ENCODE results near the gene TET1. TPM values are rescaled to one million over a fixed set of nuclear protein-coding genes. Genes with fewer than 3 reads are reported as not detected.

TET1 gene
- total and polyA plus RNA-seq, 2 of the 13 experiments (the other 11 are each of a cell fraction or from before 2014, with no cell fraction given) = 6.9 to 7.3 TPM

DNA sequence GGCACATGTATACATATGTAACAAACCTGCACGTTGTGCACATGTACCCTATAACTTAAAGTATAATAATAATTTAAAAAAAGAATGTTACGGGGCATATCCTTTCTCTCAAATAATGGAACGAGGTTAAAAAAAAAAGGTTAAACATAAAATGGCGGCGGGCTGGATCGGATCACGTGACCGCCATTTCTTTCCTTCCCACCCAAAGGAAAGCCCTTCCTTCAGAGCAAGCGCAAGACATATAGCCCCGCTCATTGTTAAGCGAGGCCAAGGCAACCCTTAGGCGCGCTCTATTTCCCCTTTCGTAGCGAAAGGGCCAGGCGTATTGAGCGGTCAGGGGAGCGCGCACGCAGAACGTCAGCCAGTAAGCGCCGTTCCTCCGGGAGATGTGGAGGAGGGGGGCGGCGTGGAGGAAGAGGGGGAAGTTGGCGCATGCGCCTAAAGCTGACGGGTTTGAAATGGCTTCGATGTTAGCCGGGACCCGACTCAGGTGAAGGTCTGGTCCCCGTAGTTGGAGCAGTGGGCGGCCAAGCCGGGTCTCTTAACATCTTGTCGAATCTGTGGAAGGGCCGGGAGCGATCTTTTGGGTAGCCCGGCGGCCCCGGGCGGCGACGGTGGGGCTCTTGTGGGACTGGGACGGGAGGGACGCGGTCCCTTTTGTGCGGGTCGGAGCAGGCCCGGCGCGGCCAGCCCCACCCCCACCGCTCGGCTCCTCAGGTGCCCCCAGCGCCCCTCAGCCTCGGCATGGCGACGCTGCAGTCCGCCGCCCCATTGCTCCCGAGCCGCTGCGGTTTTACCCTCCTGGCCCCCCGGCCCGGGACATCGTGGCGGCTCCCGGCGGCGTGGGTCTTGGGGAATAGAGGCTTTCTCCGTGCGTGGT, 160.9 kb downstream of the TET1 start, which contains the start of gene CCAR1 (continued):
- 0 out of 2 replicates have a peak, but pooled peaks have one; percentile 75 for TF ChIP-seq ZNF101 (CRISPR knock-in tag; IDR thresholded peaks at IDR 0.05; ENCODE audit: borderline replicate concordance, low read depth)
- TF ChIP-seq, protein P1, sequence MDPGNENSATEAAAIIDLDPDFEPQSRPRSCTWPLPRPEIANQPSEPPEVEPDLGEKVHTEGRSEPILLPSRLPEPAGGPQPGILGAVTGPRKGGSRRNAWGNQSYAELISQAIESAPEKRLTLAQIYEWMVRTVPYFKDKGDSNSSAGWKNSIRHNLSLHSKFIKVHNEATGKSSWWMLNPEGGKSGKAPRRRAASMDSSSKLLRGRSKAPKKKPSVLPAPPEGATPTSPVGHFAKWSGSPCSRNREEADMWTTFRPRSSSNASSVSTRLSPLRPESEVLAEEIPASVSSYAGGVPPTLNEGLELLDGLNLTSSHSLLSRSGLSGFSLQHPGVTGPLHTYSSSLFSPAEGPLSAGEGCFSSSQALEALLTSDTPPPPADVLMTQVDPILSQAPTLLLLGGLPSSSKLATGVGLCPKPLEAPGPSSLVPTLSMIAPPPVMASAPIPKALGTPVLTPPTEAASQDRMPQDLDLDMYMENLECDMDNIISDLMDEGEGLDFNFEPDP (CRISPR knock-in tag; conservative IDR thresholded peaks at IDR 0.05) = no peak
- TF ChIP-seq JDP2 (CRISPR knock-in tag; IDR thresholded peaks at IDR 0.05; ENCODE audit: borderline replicate concordance) = no peak
- TF ChIP-seq, protein P2, sequence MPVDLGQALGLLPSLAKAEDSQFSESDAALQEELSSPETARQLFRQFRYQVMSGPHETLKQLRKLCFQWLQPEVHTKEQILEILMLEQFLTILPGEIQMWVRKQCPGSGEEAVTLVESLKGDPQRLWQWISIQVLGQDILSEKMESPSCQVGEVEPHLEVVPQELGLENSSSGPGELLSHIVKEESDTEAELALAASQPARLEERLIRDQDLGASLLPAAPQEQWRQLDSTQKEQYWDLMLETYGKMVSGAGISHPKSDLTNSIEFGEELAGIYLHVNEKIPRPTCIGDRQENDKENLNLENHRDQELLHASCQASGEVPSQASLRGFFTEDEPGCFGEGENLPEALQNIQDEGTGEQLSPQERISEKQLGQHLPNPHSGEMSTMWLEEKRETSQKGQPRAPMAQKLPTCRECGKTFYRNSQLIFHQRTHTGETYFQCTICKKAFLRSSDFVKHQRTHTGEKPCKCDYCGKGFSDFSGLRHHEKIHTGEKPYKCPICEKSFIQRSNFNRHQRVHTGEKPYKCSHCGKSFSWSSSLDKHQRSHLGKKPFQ (CRISPR knock-in tag; IDR thresholded peaks at IDR 0.05; ENCODE audit: insufficient replicate concordance) = no peak
- no peak; the same call in 1 of the 2 replicates for TF ChIP-seq MED13 (CRISPR knock-in tag; IDR thresholded peaks at IDR 0.05)
- no peak for TF ChIP-seq KDM1A (CRISPR knock-in tag; IDR thresholded peaks at IDR 0.05)
- TF ChIP-seq, protein P3, sequence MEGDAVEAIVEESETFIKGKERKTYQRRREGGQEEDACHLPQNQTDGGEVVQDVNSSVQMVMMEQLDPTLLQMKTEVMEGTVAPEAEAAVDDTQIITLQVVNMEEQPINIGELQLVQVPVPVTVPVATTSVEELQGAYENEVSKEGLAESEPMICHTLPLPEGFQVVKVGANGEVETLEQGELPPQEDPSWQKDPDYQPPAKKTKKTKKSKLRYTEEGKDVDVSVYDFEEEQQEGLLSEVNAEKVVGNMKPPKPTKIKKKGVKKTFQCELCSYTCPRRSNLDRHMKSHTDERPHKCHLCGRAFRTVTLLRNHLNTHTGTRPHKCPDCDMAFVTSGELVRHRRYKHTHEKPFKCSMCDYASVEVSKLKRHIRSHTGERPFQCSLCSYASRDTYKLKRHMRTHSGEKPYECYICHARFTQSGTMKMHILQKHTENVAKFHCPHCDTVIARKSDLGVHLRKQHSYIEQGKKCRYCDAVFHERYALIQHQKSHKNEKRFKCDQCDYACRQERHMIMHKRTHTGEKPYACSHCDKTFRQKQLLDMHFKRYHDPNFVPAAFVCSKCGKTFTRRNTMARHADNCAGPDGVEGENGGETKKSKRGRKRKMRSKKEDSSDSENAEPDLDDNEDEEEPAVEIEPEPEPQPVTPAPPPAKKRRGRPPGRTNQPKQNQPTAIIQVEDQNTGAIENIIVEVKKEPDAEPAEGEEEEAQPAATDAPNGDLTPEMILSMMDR (CRISPR knock-in tag; IDR thresholded peaks at IDR 0.05) = no peak
- TF ChIP-seq, protein P4, sequence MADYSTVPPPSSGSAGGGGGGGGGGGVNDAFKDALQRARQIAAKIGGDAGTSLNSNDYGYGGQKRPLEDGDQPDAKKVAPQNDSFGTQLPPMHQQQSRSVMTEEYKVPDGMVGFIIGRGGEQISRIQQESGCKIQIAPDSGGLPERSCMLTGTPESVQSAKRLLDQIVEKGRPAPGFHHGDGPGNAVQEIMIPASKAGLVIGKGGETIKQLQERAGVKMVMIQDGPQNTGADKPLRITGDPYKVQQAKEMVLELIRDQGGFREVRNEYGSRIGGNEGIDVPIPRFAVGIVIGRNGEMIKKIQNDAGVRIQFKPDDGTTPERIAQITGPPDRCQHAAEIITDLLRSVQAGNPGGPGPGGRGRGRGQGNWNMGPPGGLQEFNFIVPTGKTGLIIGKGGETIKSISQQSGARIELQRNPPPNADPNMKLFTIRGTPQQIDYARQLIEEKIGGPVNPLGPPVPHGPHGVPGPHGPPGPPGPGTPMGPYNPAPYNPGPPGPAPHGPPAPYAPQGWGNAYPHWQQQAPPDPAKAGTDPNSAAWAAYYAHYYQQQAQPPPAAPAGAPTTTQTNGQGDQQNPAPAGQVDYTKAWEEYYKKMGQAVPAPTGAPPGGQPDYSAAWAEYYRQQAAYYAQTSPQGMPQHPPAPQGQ (CRISPR knock-in tag; IDR thresholded peaks at IDR 0.05; ENCODE audit: borderline replicate concordance) = no peak
- no peak for TF ChIP-seq MLLT10 (CRISPR knock-in tag; IDR thresholded peaks at IDR 0.05)
- TF ChIP-seq, protein P5, sequence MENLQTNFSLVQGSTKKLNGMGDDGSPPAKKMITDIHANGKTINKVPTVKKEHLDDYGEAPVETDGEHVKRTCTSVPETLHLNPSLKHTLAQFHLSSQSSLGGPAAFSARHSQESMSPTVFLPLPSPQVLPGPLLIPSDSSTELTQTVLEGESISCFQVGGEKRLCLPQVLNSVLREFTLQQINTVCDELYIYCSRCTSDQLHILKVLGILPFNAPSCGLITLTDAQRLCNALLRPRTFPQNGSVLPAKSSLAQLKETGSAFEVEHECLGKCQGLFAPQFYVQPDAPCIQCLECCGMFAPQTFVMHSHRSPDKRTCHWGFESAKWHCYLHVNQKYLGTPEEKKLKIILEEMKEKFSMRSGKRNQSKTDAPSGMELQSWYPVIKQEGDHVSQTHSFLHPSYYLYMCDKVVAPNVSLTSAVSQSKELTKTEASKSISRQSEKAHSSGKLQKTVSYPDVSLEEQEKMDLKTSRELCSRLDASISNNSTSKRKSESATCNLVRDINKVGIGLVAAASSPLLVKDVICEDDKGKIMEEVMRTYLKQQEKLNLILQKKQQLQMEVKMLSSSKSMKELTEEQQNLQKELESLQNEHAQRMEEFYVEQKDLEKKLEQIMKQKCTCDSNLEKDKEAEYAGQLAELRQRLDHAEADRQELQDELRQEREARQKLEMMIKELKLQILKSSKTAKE (CRISPR knock-in tag; IDR thresholded peaks at IDR 0.05; ENCODE audit: borderline replicate concordance) = no peak
- TF ChIP-seq SMAD1 (CRISPR knock-in tag; IDR thresholded peaks at IDR 0.05; ENCODE audit: borderline replicate concordance, low read depth) = no peak
- no peak for TF ChIP-seq EED (CRISPR knock-in tag; IDR thresholded peaks at IDR 0.05)
- TF ChIP-seq ZNF326 (CRISPR knock-in tag; IDR thresholded peaks at IDR 0.05; ENCODE audit: borderline replicate concordance) = no peak
- TF ChIP-seq, protein P6, sequence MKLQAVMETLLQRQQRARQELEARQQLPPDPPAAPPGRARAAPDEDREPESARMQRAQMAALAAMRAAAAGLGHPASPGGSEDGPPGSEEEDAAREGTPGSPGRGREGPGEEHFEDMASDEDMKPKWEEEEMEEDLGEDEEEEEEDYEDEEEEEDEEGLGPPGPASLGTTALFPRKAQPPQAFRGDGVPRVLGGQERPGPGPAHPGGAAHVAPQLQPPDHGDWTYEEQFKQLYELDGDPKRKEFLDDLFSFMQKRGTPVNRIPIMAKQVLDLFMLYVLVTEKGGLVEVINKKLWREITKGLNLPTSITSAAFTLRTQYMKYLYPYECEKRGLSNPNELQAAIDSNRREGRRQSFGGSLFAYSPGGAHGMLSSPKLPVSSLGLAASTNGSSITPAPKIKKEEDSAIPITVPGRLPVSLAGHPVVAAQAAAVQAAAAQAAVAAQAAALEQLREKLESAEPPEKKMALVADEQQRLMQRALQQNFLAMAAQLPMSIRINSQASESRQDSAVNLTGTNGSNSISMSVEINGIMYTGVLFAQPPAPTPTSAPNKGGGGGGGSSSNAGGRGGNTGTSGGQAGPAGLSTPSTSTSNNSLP (IDR thresholded peaks at IDR 0.05; ENCODE audit: low read depth, low read length) = no peak
- TF ChIP-seq MAZ (IDR thresholded peaks at IDR 0.05; ENCODE audit: borderline replicate concordance, low read depth, low read length) = peak; percentile 53
- TF ChIP-seq MAZ (CRISPR knock-in tag; IDR thresholded peaks at IDR 0.05; ENCODE audit: low read depth) = peak; percentile 44; the same call in 1 of the 2 replicates
- 0 out of 2 replicates have a peak, but pooled peaks have one; percentile 65 for TF ChIP-seq KLF13 (CRISPR knock-in tag; IDR thresholded peaks at IDR 0.05)

Measured in HepG2 (cell line).